Measurements from ENCODE around the gene MKS1.

DNA sequence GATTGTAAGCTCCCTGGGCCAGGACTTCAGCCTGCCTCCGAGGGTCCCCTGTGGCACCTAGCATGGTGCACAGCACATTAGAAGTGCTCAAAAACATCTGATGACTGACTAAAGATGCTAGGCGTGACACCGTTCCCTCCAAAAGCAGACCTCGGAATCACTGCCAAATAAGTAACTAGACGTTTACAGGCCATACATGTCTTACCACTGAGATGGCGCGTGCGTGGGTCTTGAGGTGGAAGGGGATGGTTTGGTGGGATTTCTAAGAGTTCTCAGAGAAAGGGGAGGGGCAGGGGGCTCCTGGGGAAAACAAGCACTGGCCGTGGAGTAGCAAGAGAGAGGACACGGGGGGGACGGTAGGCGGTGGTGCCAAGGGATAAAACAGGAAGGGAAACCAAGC is 49.3 kb upstream of the MKS1 start:
- TF ChIP-seq, protein P1, sequence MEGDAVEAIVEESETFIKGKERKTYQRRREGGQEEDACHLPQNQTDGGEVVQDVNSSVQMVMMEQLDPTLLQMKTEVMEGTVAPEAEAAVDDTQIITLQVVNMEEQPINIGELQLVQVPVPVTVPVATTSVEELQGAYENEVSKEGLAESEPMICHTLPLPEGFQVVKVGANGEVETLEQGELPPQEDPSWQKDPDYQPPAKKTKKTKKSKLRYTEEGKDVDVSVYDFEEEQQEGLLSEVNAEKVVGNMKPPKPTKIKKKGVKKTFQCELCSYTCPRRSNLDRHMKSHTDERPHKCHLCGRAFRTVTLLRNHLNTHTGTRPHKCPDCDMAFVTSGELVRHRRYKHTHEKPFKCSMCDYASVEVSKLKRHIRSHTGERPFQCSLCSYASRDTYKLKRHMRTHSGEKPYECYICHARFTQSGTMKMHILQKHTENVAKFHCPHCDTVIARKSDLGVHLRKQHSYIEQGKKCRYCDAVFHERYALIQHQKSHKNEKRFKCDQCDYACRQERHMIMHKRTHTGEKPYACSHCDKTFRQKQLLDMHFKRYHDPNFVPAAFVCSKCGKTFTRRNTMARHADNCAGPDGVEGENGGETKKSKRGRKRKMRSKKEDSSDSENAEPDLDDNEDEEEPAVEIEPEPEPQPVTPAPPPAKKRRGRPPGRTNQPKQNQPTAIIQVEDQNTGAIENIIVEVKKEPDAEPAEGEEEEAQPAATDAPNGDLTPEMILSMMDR (IDR thresholded peaks at IDR 0.05), result no peak
- TF ChIP-seq POLR2A (IDR thresholded peaks at IDR 0.05) (no peak), POLR2AphosphoS5 (IDR thresholded peaks at IDR 0.05) (no peak)

Data from prostate gland (tissue), 2 donors.